Esophagus squamous epithelium (tissue), 5 donors: ENCODE data around the gene PALM. TPM values are rescaled to one million over a fixed set of nuclear protein-coding genes. Genes with fewer than 3 reads are reported as not detected.
A peak's percentile ranks its signal among the peaks of the same experiment; 100 is the strongest.

Experiments used
- DNase-seq: peaks from one replicate; lab custom pipeline; 2025; lab: John Stamatoyannopoulos, UW
- H3K27ac ChIP-seq, 4 donors: fragments of 200-600 bp; sonication (generic); one replicate each; pipeline ENCODE4 v1.5.1; 2016 to 2019; ENCODE audit warnings: mild to moderate bottlenecking in 1 of 4
- H3K27me3 ChIP-seq, 4 donors: fragments of 200-600 bp; sonication (generic); 1 replicate in 3 of 4; 2 replicates in 1 of 4; pipeline versions ENCODE4 v1.5.1 to v1.6.0; 2017 to 2021; ENCODE audit warnings: antibody characterized with exemption in 1 of 4
- H3K36me3 ChIP-seq, 3 donors: fragments of 200-600 bp; sonication (generic); one replicate each; pipeline ENCODE4 v1.5.1; 2016 to 2019
- H3K4me1 ChIP-seq, 3 donors: fragments of 200-600 bp; sonication (generic); one replicate each; pipeline ENCODE4 v1.5.1; 2017 to 2019
- H3K4me3 ChIP-seq, 4 donors: fragments of 200-600 bp; sonication (generic); 1 replicate in 3 of 4; 2 replicates in 1 of 4; pipeline ENCODE4 v1.5.1; 2016 to 2019; ENCODE audit warnings: mild to moderate bottlenecking in 2 of 4, moderate library complexity in 1 of 4
- H3K9me3 ChIP-seq, 3 donors: fragments of 200-600 bp; sonication (generic); one replicate each; pipeline ENCODE4 v1.5.1; 2016 to 2019
- CTCF ChIP-seq, 6 experiments: fragments of 450-650 bp in 4 of 6; fragments of 200-600 bp in 2 of 6; sonication (generic) in 2 of 6; IDR thresholded peaks; one replicate each; pipeline ENCODE4 v1.5.1; 2016 to 2019; ENCODE audit warnings: antibody characterized with exemption in 6 of 6, mild to moderate bottlenecking in 4 of 6, moderate library complexity in 4 of 6
- POLR2A ChIP-seq, 4 donors: fragments of 450-650 bp; IDR thresholded peaks; one replicate each; pipeline ENCODE4 v1.6.1; 2017; ENCODE audit warnings: antibody characterized with exemption in 4 of 4, mild to moderate bottlenecking in 4 of 4, moderate library complexity in 3 of 4
- WGBS, 2 donors: methylation state at CpG; one replicate each; pipeline ENCODE4 v1.1.5; 2018; 5-methylcytosine and 5-hydroxymethylcytosine counted together
- intact Hi-C: fragments of 100-400 bp; cut with DNase I; formaldehyde crosslinking; loops from one replicate; pipeline ENCODE4 v1.15.0; 2022
- total RNA-seq, 4 donors: library from RNA; depleted of rRNA; stranded (reverse); fragments of >200 nt; gene quantifications; one replicate each; pipeline ENCODE4 v1.1.0, GENCODE V29; 2016
- donor health status: DM: yes; HTN: yes; CAD: no.

Gene PALM
- total RNA-seq, 4 donors from 2014 or later: 2.6 to 19.3 (median 6.5) TPM

GRCh38 chr19:710767-711166 lies 2.0 kb downstream of the PALM start:
- no peak for TF ChIP-seq POLR2A (IDR thresholded peaks at IDR 0.05)
- H3K9me3 ChIP-seq: peaks cover 0 to 9% (median 0%) of the 10 kb centered on the region in 3 donors
- H3K27me3 ChIP-seq: peaks cover 0 to 33% (median 0%) of the 10 kb centered on the region in 4 donors
- H3K4me3 ChIP-seq: peak overlapping the region in 3 of 4 donors; percentile 52 to 89 (median 71)
- H3K36me3 ChIP-seq: no peaks in the 10 kb centered on the region
- intact Hi-C loops: no loop called here
- H3K27ac ChIP-seq: peak overlapping the region; percentile 57 to 92 (median 82)
- DNase-seq: no peak
- H3K4me1 ChIP-seq: peaks cover 16 to 40% (median 20%) of the 10 kb centered on the region in 3 donors
- WGBS, 2 donors: 55 to 60% methylated on average over 1 to 5 of the region's 21 CpGs

- H3K9me3 ChIP-seq: peaks cover 0 to 9% (median 0%) of the 10 kb centered on the region in 3 donors
- no peak for TF ChIP-seq POLR2A (IDR thresholded peaks at IDR 0.05)
- no peak for TF ChIP-seq CTCF (IDR thresholded peaks at IDR 0.05)
- intact Hi-C loops: no loop called here
- H3K36me3 ChIP-seq: no peaks in the 10 kb centered on the region
- H3K27me3 ChIP-seq: peaks cover 0 to 33% (median 0%) of the 10 kb centered on the region in 4 donors
- no peak for DNase-seq
- peak overlapping the region in 3 of 4 donors; percentile 37 to 85 (median 80) for H3K27ac ChIP-seq
- H3K4me3 ChIP-seq: no peak overlapping the region
- 69 to 70% methylated on average over 5 to 8 of the region's 8 CpGs for WGBS, 2 donors
- peaks cover 16 to 40% (median 20%) of the 10 kb centered on the region in 3 donors for H3K4me1 ChIP-seq
Measured at GRCh38 chr19:711254-711653, 2.5 kb downstream of the PALM start.

- no peak for TF ChIP-seq CTCF (IDR thresholded peaks at IDR 0.05)
- no peak for TF ChIP-seq POLR2A (IDR thresholded peaks at IDR 0.05)
- DNase-seq: no peak
- Histone ChIP-seq H3K27ac (no peak overlapping the region), H3K4me3 (no peak overlapping the region), H3K36me3 (no peaks in the 10 kb centered on the region), H3K4me1 (peaks cover 11 to 29% (median 14%) of the 10 kb centered on the region in 3 donors), H3K9me3 (peaks cover 0 to 9% (median 0%) of the 10 kb centered on the region in 3 donors), H3K27me3 (peaks cover 0 to 27% (median 1%) of the 10 kb centered on the region in 4 donors)
- intact Hi-C loops: no loop called here
- WGBS, 2 donors: 83 to 94% methylated on average over 3 of the region's 3 CpGs
Measured at GRCh38 chr19:715347-715746, 6.6 kb downstream of the PALM start.

GRCh38 chr19:718251-718951 lies 9.7 kb downstream of the PALM start:
- no peaks in the 10 kb centered on the region for H3K36me3 ChIP-seq
- peaks cover 0 to 30% (median 1%) of the 10 kb centered on the region in 4 donors for H3K27me3 ChIP-seq
- no peak for DNase-seq
- H3K27ac ChIP-seq: peak overlapping the region; percentile 14 to 87 (median 70)
- 66 to 82% methylated on average over 8 to 12 of the region's 23 CpGs for WGBS, 2 donors
- intact Hi-C loops: no loop called here
- peaks cover 12 to 35% (median 15%) of the 10 kb centered on the region in 3 donors for H3K4me1 ChIP-seq
- H3K9me3 ChIP-seq: peaks cover 0 to 9% (median 0%) of the 10 kb centered on the region in 3 donors
- H3K4me3 ChIP-seq: peak overlapping the region in 2 of 4 donors; percentile 18 to 43
- TF ChIP-seq POLR2A (IDR thresholded peaks at IDR 0.05) (no peak), CTCF (IDR thresholded peaks at IDR 0.05) (no peak)

GRCh38 chr19:718991-719512 lies 10.3 kb downstream of the PALM start:
- Histone ChIP-seq H3K27ac (peak overlapping the region; percentile 14 to 87 (median 70)), H3K36me3 (no peaks in the 10 kb centered on the region), H3K27me3 (peaks cover 0 to 30% (median 1%) of the 10 kb centered on the region in 4 donors), H3K4me1 (peaks cover 12 to 35% (median 15%) of the 10 kb centered on the region in 3 donors), H3K9me3 (peaks cover 0 to 9% (median 0%) of the 10 kb centered on the region in 3 donors), H3K4me3 (peak overlapping the region in 2 of 4 donors; percentile 18 to 43)
- TF ChIP-seq CTCF (IDR thresholded peaks at IDR 0.05) (no peak), POLR2A (IDR thresholded peaks at IDR 0.05) (no peak)
- intact Hi-C loops: no loop called here
- WGBS, 2 donors: 33 to 40% methylated on average over 3 to 4 of the region's 54 CpGs
- DNase-seq: no peak
